ENCODE data around the gene GLI3.

GRCh38 chr7:41974870-41975557 lies 262.0 kb downstream of the GLI3 start:
- TF ChIP-seq MAFK (IDR thresholded peaks at IDR 0.05; ENCODE audit: partially characterized antibody) (no peak), RAD21 (conservative IDR thresholded peaks at IDR 0.05 in 1 of 2, IDR thresholded peaks at IDR 0.05 in 1 of 2) (no peak), CTCF (IDR thresholded peaks at IDR 0.05) (no peak)
